ENCODE measurements around the gene CCDC146. TPM values are rescaled to one million over a fixed set of nuclear protein-coding genes. Genes with fewer than 3 reads are reported as not detected.

Gene CCDC146
- total RNA-seq, 2 donors from 2014 or later: 11.8 to 12.1 TPM

DNA sequence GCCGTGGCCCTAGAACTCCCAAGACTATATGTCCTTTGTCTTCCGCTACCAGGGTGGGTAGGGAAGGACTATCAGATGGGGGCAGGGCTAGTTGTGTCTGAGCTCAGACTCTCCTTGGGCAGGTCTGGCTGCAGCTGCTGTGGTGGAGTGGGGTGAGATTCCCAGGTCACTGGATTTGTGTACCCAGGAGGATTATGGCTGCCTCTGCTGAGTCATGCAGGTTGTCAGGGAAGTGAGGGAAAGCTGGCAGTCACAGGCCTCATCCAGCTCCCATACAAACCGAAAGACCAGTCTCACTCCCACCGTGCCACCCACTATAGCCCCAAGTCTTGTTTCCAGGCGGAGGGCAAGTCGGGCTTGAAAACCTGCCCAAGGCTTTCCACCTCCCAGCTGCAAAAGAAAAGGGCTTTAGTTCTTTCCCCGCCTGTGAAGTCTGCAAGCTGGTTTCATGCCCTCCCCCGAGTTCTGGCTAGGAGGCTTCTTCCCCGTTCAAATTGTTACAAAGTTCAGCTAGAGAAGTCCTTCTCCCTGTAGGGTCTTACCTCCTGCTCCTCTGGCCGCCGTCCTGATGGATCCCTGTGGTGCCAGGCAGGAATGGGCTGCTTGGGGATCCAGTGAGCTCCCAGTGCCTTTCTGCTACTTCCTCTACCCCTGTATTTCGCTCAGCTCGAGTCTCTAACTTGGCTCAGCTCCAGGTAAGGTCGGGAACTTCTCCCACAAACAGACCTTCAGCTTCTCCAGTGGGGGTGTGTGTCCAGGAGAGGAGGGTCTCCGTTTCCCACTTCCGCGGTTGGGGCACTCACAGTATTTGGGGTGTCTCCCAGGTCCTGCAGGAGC lies 184.0 kb downstream of the CCDC146 start:
- Histone ChIP-seq H3K4me3 (no peak overlapping the region), H3K4me1 (ENCODE audit: control insufficient read depth in 1 of 2, low read depth in 2 of 2) (peaks cover 5 to 46% of the 10 kb centered on the region in 2 donors), H3K36me3 (no peaks in the 10 kb centered on the region), H3K9me3 (no peaks in the 10 kb centered on the region), H3K27ac (peak overlapping the region in 1 of 2 donors; percentile 15), H3K27me3 (replicated peaks; ENCODE audit: insufficient read depth) (no peaks in the 10 kb centered on the region)
- ATAC-seq (ENCODE audit: insufficient number of reproducible peaks, low FRiP score, low read depth): no peak
- TF ChIP-seq CTCF (IDR thresholded peaks at IDR 0.05): no peak
- no peak for DNase-seq (ENCODE audit: low spot score)

DNA sequence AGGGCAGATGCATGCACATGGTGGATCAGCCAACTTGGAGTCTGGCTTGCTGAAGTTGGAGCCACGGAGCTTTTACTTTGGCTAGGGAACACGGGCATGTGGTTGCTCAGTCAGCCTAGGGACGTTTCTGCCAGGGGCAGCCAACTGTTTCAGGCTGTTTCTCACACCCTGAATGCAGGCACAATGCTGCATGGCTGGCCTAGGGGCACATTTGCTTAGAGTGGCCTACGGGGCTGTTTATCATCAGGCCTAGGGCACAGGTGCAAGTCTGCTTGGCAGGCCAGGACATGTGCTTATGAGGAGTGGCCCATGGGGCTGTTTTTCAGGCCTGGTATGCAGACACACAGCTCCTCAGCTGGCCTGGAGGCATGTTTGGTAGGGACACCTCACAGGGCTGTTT lies 186.4 kb downstream of the CCDC146 start:
- no peaks in the 10 kb centered on the region for H3K27me3 ChIP-seq (replicated peaks; ENCODE audit: insufficient read depth)
- no peaks in the 10 kb centered on the region for H3K36me3 ChIP-seq
- DNase-seq (ENCODE audit: low spot score) (no peak), ATAC-seq (ENCODE audit: insufficient number of reproducible peaks, low FRiP score, low read depth) (no peak)
- H3K4me1 ChIP-seq (ENCODE audit: control insufficient read depth in 1 of 2, low read depth in 2 of 2): peaks cover 8 to 69% of the 10 kb centered on the region in 2 donors
- TF ChIP-seq CTCF (IDR thresholded peaks at IDR 0.05): no peak
- peak overlapping the region; percentile 54 to 66 for H3K27ac ChIP-seq
- H3K4me3 ChIP-seq: no peak overlapping the region
- no peaks in the 10 kb centered on the region for H3K9me3 ChIP-seq

- Histone ChIP-seq H3K27ac (peak overlapping the region; percentile 54 to 66), H3K4me1 (ENCODE audit: control insufficient read depth in 1 of 2, low read depth in 2 of 2) (peaks cover 14 to 78% of the 10 kb centered on the region in 2 donors)
Measured at GRCh38 chr7:77309714-77310220, 187.4 kb downstream of the CCDC146 start.

DNA sequence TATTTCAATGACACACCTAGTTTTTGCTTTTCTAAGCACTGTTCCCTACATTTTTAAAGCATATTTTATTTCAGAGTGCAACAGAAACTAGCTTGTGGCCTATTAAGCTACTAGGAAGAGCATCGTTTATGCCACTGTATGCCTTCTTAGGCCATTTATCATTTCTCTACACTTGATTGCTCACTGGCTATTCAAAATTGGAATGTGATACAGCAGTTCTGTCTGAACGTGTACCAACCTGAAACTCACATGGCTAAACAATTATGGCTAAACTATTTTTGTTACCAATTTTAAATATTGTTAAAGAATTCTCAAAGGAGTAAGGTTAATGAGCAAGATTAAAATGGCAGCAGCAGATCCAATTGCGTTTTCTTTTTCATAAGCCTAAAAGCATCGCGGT lies 188.6 kb downstream of the CCDC146 start:
- H3K36me3 ChIP-seq: no peaks in the 10 kb centered on the region
- peak overlapping the region; percentile 17 to 28 for H3K27ac ChIP-seq
- no peak for ATAC-seq (ENCODE audit: insufficient number of reproducible peaks, low FRiP score, low read depth)
- H3K9me3 ChIP-seq: no peaks in the 10 kb centered on the region
- no peak overlapping the region for H3K4me3 ChIP-seq
- H3K27me3 ChIP-seq (replicated peaks; ENCODE audit: insufficient read depth): no peaks in the 10 kb centered on the region
- no peak for DNase-seq (ENCODE audit: low spot score)
- no peak for TF ChIP-seq CTCF (IDR thresholded peaks at IDR 0.05)
- H3K4me1 ChIP-seq (ENCODE audit: control insufficient read depth in 1 of 2, low read depth in 2 of 2): peaks cover 19 to 86% of the 10 kb centered on the region in 2 donors

More at GRCh38 chr7:77309714-77310220, 187.4 kb downstream of the CCDC146 start:
- Histone ChIP-seq H3K36me3 (no peaks in the 10 kb centered on the region), H3K27me3 (replicated peaks; ENCODE audit: insufficient read depth) (no peaks in the 10 kb centered on the region), H3K9me3 (no peaks in the 10 kb centered on the region), H3K4me3 (no peak overlapping the region)
- ATAC-seq (ENCODE audit: insufficient number of reproducible peaks, low FRiP score, low read depth) (no peak), DNase-seq (ENCODE audit: low spot score) (no peak)
- no peak for TF ChIP-seq CTCF (IDR thresholded peaks at IDR 0.05)

GRCh38 chr7:77313085-77313484 lies 190.7 kb downstream of the CCDC146 start:
- H3K4me1 ChIP-seq (ENCODE audit: control insufficient read depth in 1 of 2, low read depth in 2 of 2): peaks cover 19 to 78% of the 10 kb centered on the region in 2 donors
- ATAC-seq (ENCODE audit: insufficient number of reproducible peaks, low FRiP score, low read depth) (no peak), DNase-seq (ENCODE audit: low spot score) (no peak)
- no peaks in the 10 kb centered on the region for H3K9me3 ChIP-seq
- no peak overlapping the region for H3K4me3 ChIP-seq
- H3K27ac ChIP-seq: peak overlapping the region; percentile 25 to 68
- H3K36me3 ChIP-seq: no peaks in the 10 kb centered on the region
- no peak for TF ChIP-seq CTCF (IDR thresholded peaks at IDR 0.05)
- no peaks in the 10 kb centered on the region for H3K27me3 ChIP-seq (replicated peaks; ENCODE audit: insufficient read depth)

Data from thoracic aorta (tissue), 2 donors.